ENCODE measurements around the gene ST8SIA1.

Gene ST8SIA1

DNA sequence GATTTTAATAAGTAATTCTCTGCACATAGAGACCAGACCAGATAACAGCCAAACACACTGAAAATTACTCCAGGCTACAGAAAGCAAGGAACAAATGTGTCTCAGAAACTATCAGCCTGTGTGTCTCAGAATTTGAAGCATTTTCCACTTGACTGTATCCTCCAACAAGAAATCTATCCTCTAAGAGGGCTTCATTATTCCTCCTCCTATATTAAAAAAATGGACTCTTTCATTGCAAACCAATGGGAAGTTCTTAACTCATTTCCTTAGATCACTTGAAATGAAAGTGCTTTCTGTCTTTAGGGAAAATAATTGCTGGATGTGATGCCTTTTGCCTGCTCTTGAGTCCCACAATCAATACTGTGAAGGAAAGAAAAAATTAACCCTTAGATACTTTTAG, 2.3 kb downstream of the ST8SIA1 start:
- peaks cover 35% of the 10 kb centered on the region for H3K27me3 ChIP-seq (ENCODE audit: control insufficient read depth, low read length)
- H3K4me2 ChIP-seq (ENCODE audit: low read length), result no peak overlapping the region
- no peaks in the 10 kb centered on the region for H3K9me3 ChIP-seq (ENCODE audit: control insufficient read depth, insufficient read depth, low read length)
- no peaks in the 10 kb centered on the region for H4K20me1 ChIP-seq (ENCODE audit: control insufficient read depth, insufficient read depth, low read depth, low read length)
- no peak overlapping the region for H3K27ac ChIP-seq (ENCODE audit: low read depth, low read length)
- no peaks in the 10 kb centered on the region for H3F3A ChIP-seq (ENCODE audit: control insufficient read depth, insufficient read depth)
- H3K9me2 ChIP-seq (replicated peaks; ENCODE audit: control insufficient read depth, low read length), result no peaks in the 10 kb centered on the region
- TF ChIP-seq EZH2phosphoT487 (IDR thresholded peaks at IDR 0.05; ENCODE audit: borderline replicate concordance, low read length), result no peak
- TF ChIP-seq, protein P1, sequence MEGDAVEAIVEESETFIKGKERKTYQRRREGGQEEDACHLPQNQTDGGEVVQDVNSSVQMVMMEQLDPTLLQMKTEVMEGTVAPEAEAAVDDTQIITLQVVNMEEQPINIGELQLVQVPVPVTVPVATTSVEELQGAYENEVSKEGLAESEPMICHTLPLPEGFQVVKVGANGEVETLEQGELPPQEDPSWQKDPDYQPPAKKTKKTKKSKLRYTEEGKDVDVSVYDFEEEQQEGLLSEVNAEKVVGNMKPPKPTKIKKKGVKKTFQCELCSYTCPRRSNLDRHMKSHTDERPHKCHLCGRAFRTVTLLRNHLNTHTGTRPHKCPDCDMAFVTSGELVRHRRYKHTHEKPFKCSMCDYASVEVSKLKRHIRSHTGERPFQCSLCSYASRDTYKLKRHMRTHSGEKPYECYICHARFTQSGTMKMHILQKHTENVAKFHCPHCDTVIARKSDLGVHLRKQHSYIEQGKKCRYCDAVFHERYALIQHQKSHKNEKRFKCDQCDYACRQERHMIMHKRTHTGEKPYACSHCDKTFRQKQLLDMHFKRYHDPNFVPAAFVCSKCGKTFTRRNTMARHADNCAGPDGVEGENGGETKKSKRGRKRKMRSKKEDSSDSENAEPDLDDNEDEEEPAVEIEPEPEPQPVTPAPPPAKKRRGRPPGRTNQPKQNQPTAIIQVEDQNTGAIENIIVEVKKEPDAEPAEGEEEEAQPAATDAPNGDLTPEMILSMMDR (IDR thresholded peaks at IDR 0.05; ENCODE audit: low read depth, low read length, poor library complexity, severe bottlenecking), result no peak
- H3K4me3 ChIP-seq (ENCODE audit: low read length), result no peak overlapping the region
- H3K36me3 ChIP-seq (ENCODE audit: control insufficient read depth, low read length), result no peaks in the 10 kb centered on the region
- H3K4me1 ChIP-seq (ENCODE audit: control insufficient read depth, low read length), result no peaks in the 10 kb centered on the region
- H3K79me2 ChIP-seq (ENCODE audit: control insufficient read depth, low read length), result no peaks in the 10 kb centered on the region

DNA sequence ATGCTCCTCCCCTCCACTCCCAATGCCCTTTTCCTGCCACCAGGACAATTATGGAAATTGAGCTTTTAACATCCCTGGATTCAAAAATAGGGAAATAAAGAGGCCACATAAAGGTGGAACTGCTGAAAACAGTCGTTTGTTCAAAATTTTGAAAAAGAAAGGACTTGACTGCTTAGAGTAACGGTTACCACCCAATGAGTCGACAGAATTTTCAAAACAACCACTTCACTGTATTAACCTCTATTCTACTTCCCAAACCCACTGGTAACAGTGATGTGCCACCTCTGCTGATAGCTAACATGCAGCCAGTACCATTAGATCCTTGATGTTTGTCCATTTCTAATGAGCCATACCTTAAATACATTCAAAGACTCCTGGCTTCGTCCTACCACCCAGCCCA, 4.9 kb downstream of the ST8SIA1 start:
- Histone ChIP-seq H3K4me2 (ENCODE audit: low read length) (no peak overlapping the region), H3K9me3 (ENCODE audit: control insufficient read depth, insufficient read depth, low read length) (no peaks in the 10 kb centered on the region), H3K9me2 (replicated peaks; ENCODE audit: control insufficient read depth, low read length) (no peaks in the 10 kb centered on the region), H3K79me2 (ENCODE audit: control insufficient read depth, low read length) (no peaks in the 10 kb centered on the region), H3K27ac (ENCODE audit: low read depth, low read length) (no peak overlapping the region), H3K27me3 (ENCODE audit: control insufficient read depth, low read length) (peaks cover 16% of the 10 kb centered on the region), H3K4me1 (ENCODE audit: control insufficient read depth, low read length) (no peaks in the 10 kb centered on the region), H3F3A (ENCODE audit: control insufficient read depth, insufficient read depth) (no peaks in the 10 kb centered on the region), H3K36me3 (ENCODE audit: control insufficient read depth, low read length) (no peaks in the 10 kb centered on the region), H4K20me1 (ENCODE audit: control insufficient read depth, insufficient read depth, low read depth, low read length) (no peaks in the 10 kb centered on the region), H3K4me3 (ENCODE audit: low read length) (no peak overlapping the region)
- no peak for TF ChIP-seq EZH2phosphoT487 (IDR thresholded peaks at IDR 0.05; ENCODE audit: borderline replicate concordance, low read length)
- TF ChIP-seq, protein P1 (IDR thresholded peaks at IDR 0.05; ENCODE audit: low read depth, low read length, poor library complexity, severe bottlenecking), result no peak

DNA sequence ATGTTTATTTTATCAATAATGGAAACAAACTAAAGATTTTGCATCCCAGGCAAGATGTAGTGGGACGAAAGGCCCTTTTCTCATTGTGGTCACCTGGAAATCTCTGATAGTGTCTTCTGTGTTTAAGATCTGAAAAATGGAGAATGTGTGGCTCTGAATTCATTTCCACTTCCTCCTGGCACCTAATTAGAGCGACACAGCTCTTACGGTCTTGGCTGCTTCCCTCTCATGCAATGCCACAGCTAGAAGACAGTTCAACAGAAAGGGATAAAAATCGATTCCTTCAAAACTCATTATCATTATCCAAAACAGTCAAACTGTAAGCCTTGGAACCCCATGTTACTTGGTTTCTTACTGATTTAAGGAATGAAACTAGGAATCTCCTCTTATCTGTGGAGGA, 9.3 kb downstream of the ST8SIA1 start:
- Histone ChIP-seq H3K27me3 (ENCODE audit: control insufficient read depth, low read length) (no peaks in the 10 kb centered on the region), H3K4me3 (ENCODE audit: low read length) (no peak overlapping the region), H3F3A (ENCODE audit: control insufficient read depth, insufficient read depth) (no peaks in the 10 kb centered on the region), H3K4me2 (ENCODE audit: low read length) (no peak overlapping the region), H3K9me2 (replicated peaks; ENCODE audit: control insufficient read depth, low read length) (no peaks in the 10 kb centered on the region), H4K20me1 (ENCODE audit: control insufficient read depth, insufficient read depth, low read depth, low read length) (no peaks in the 10 kb centered on the region), H3K36me3 (ENCODE audit: control insufficient read depth, low read length) (no peaks in the 10 kb centered on the region), H3K9me3 (ENCODE audit: control insufficient read depth, insufficient read depth, low read length) (no peaks in the 10 kb centered on the region), H3K27ac (ENCODE audit: low read depth, low read length) (no peak overlapping the region), H3K4me1 (ENCODE audit: control insufficient read depth, low read length) (no peaks in the 10 kb centered on the region), H3K79me2 (ENCODE audit: control insufficient read depth, low read length) (no peaks in the 10 kb centered on the region)
- TF ChIP-seq, protein P1 (IDR thresholded peaks at IDR 0.05; ENCODE audit: low read depth, low read length, poor library complexity, severe bottlenecking), result no peak
- no peak for TF ChIP-seq EZH2phosphoT487 (IDR thresholded peaks at IDR 0.05; ENCODE audit: borderline replicate concordance, low read length)

DNA sequence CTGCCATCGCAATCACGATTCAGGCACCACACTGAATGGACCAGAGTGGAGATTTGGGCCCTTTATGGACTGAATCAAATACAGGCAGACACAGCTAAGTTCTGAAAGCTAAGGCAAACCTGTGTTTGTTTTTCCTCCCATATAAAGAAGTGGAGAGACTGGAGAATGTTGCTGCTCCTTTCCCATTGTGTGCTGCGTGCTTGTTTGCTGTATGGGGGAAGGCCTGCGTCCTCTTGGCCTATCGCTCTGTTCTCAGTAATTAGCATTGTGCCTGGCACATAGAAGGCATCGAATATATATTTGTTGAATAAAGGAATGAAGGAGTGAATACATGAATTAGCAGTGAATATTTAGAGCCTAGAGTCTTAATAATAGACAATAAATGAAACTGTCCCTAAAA, 12.4 kb downstream of the ST8SIA1 start:
- H3K79me2 ChIP-seq (ENCODE audit: control insufficient read depth, low read length), result no peaks in the 10 kb centered on the region
- TF ChIP-seq EZH2phosphoT487 (IDR thresholded peaks at IDR 0.05; ENCODE audit: borderline replicate concordance, low read length), result no peak
- TF ChIP-seq, protein P1 (IDR thresholded peaks at IDR 0.05; ENCODE audit: low read depth, low read length, poor library complexity, severe bottlenecking), result no peak
- H3K9me3 ChIP-seq (ENCODE audit: control insufficient read depth, insufficient read depth, low read length), result no peaks in the 10 kb centered on the region
- H3K36me3 ChIP-seq (ENCODE audit: control insufficient read depth, low read length), result no peaks in the 10 kb centered on the region
- H3F3A ChIP-seq (ENCODE audit: control insufficient read depth, insufficient read depth), result no peaks in the 10 kb centered on the region
- no peak overlapping the region for H3K27ac ChIP-seq (ENCODE audit: low read depth, low read length)
- H3K4me1 ChIP-seq (ENCODE audit: control insufficient read depth, low read length), result no peaks in the 10 kb centered on the region
- H4K20me1 ChIP-seq (ENCODE audit: control insufficient read depth, insufficient read depth, low read depth, low read length), result no peaks in the 10 kb centered on the region
- H3K4me3 ChIP-seq (ENCODE audit: low read length), result no peak overlapping the region
- no peaks in the 10 kb centered on the region for H3K9me2 ChIP-seq (replicated peaks; ENCODE audit: control insufficient read depth, low read length)
- no peak overlapping the region for H3K4me2 ChIP-seq (ENCODE audit: low read length)
- H3K27me3 ChIP-seq (ENCODE audit: control insufficient read depth, low read length), result no peaks in the 10 kb centered on the region
